ENCODE results near the gene FLAD1. TPM values are rescaled to one million over a fixed set of nuclear protein-coding genes. Genes with fewer than 3 reads are reported as not detected.

Gene FLAD1
- total RNA-seq, 1 donor from 2014 or later = 30.1 TPM

- no peak for TF ChIP-seq CTCF (IDR thresholded peaks at IDR 0.05; ENCODE audit: borderline replicate concordance)
- no peak for DNase-seq
- no peaks in the 10 kb centered on the region for H3K9me3 ChIP-seq (replicated peaks)
- H3K27me3 ChIP-seq (ENCODE audit: low read depth) = no peaks in the 10 kb centered on the region
- peak overlapping the region; percentile 64 for H3K27ac ChIP-seq (replicated peaks)
- H3K36me3 ChIP-seq = peaks cover 62% of the 10 kb centered on the region
- no peak overlapping the region for H3K4me3 ChIP-seq
- H3K4me1 ChIP-seq = peaks cover 70% of the 10 kb centered on the region
- intact Hi-C loops (cut with micrococcal nuclease) = no loop called here
Observed at GRCh38 chr1:154967331-154967950, 15.7 kb upstream of the FLAD1 start.

DNA sequence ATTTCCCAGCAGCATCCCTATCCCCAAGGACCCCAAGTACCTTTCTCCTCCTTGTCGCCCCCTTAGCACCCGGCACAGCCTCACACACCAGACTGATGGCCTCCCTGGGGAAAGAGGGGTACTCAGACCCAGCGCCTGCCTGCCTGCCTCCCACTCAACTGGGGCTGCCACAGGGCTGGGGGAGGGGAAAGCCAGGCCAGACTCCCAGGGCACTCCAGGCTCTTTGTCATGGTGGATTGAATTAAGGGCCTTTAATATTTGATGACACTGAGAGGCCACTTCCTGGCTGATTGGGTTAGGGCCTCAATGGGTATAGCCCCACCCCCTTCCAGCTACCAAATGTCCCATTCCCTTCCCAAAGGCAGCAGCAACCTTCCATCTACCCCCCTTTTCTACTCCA is 14.4 kb upstream of the FLAD1 start:
- Histone ChIP-seq H3K4me3 (no peak overlapping the region), H3K9me3 (replicated peaks) (no peaks in the 10 kb centered on the region), H3K36me3 (peaks cover 54% of the 10 kb centered on the region), H3K4me1 (peaks cover 70% of the 10 kb centered on the region), H3K27me3 (ENCODE audit: low read depth) (no peaks in the 10 kb centered on the region), H3K27ac (replicated peaks) (peak overlapping the region; percentile 97)
- no peak for DNase-seq
- intact Hi-C loops (cut with micrococcal nuclease) = no loop called here
- no peak for TF ChIP-seq CTCF (IDR thresholded peaks at IDR 0.05; ENCODE audit: borderline replicate concordance)

GRCh38 chr1:154969246-154969645 is 13.9 kb upstream of the FLAD1 start:
- Histone ChIP-seq H3K9me3 (replicated peaks) (no peaks in the 10 kb centered on the region), H3K27me3 (ENCODE audit: low read depth) (no peaks in the 10 kb centered on the region), H3K4me3 (peak overlapping the region; percentile 82), H3K36me3 (peaks cover 49% of the 10 kb centered on the region), H3K27ac (replicated peaks) (peak overlapping the region; percentile 97), H3K4me1 (peaks cover 74% of the 10 kb centered on the region)
- no peak for DNase-seq
- intact Hi-C loops (cut with micrococcal nuclease) = no loop called here
- no peak for TF ChIP-seq CTCF (IDR thresholded peaks at IDR 0.05; ENCODE audit: borderline replicate concordance)

- TF ChIP-seq CTCF (IDR thresholded peaks at IDR 0.05; ENCODE audit: borderline replicate concordance) = no peak
- H3K4me3 ChIP-seq = peak overlapping the region; percentile 82
- peaks cover 42% of the 10 kb centered on the region for H3K36me3 ChIP-seq
- H3K4me1 ChIP-seq = peaks cover 74% of the 10 kb centered on the region
- no peaks in the 10 kb centered on the region for H3K27me3 ChIP-seq (ENCODE audit: low read depth)
- peak; percentile 32 for DNase-seq
- intact Hi-C loops (cut with micrococcal nuclease) = no loop called here
- peak overlapping the region; percentile 97 for H3K27ac ChIP-seq (replicated peaks)
- H3K9me3 ChIP-seq (replicated peaks) = no peaks in the 10 kb centered on the region
Observed at GRCh38 chr1:154969860-154970452, 13.2 kb upstream of the FLAD1 start.

DNA sequence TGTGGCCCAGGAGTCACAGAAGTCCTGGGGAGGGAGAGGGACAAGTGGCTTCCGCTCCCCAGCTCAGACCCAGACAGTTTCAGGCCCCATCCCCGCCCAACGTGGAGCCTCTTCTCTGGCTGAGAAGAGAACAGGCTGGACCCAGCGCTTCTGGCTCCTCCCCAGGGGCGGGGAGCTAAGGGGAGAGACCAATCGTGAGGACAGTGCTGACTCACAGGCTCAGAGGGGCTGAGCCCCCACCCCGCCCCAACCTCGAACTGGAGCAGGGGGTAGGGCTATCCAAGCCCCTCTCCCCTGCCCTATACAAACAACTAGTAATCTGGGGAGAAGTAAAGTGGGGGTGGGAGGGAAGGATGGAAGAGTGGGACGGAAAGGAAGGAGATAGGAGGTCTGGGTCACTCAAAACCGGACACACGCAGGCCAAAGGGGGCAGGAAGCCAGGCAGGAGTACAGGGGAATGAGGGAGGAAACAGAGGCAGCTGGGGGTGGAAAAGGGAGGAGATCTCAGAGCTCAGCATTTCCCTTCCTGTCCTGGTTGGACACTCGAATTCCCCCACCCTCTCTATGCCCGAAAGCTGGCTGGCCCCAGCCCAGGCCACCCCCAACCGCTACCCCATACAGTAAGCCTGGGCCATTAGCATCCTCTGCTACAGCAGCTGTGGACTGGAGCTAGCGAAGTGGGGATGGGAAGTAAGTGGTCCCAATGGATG is 12.4 kb upstream of the FLAD1 start, which contains the start of gene SHC1:
TSS of gene SHC1 (minus strand) at position 117 of the 710 bp plus-strand sequence. CDS start 221 bp downstream, outside the sequence.
- Histone ChIP-seq H3K36me3 (peaks cover 34% of the 10 kb centered on the region), H3K9me3 (replicated peaks) (no peaks in the 10 kb centered on the region), H3K27me3 (ENCODE audit: low read depth) (no peaks in the 10 kb centered on the region), H3K27ac (replicated peaks) (peak within 1 kb of the TSS; percentile 97), H3K4me3 (peak within 1 kb of the TSS; percentile 82), H3K4me1 (peaks cover 82% of the 10 kb centered on the region)
- DNase-seq = peak; percentile 94
- intact Hi-C loops (cut with micrococcal nuclease) = no loop called here
- no peak for TF ChIP-seq CTCF (IDR thresholded peaks at IDR 0.05; ENCODE audit: borderline replicate concordance)
